Nucleus accumbens (tissue), 56 donors: ENCODE data around the gene PCDH9.

Experiments
- DNase-seq, 56 donors: peaks; one replicate each; lab custom pipeline; 2025; lab: John Stamatoyannopoulos, UW

The PCDH9 gene

GRCh38 chr13:67183151-67183550 lies 47.0 kb downstream of the PCDH9 start:
- no peak for DNase-seq

GRCh38 chr13:67175836-67176459 lies 54.2 kb downstream of the PCDH9 start:
- DNase-seq: no peak

DNA sequence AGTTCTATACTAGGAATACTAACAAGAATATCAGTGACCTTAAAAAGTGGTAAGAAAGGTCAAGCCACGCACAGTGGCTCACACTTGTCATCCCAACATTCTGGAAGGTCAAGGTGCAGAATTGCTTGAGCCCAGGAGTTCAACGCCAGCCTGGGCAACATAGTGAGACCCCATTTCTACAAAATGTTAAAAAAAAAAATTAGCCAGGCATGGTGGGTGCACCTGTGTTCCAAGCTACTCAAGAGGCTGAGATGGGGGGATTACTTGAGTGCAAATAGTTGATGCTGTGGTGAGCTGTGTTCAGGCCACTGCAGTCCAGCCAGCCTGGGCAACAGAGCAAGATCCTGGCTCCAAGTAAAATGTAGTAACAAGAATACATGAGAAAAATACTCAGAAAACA lies 61.8 kb downstream of the PCDH9 start:
- DNase-seq: no peak

GRCh38 chr13:67167420-67167819 lies 62.7 kb downstream of the PCDH9 start:
- DNase-seq: no peak

DNA sequence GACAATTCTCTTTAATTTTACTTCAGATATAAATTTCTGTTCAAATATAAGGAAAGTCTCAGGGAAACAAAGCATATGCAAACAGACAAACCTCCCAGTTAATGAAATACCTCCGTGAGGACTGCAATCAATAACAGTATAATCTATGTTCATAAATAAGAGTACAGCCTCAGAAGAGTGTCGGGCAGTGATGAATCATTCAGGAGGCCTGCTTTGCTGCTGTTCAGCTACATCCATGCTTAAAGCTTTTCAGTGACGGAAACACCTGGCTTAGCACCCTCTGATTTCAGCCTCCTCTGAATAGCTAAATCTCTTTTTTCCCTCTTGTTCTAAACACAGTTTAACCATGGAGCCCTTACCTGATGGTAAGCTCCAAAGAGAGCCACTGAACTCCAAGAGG lies 69.0 kb downstream of the PCDH9 start:
- DNase-seq: no peak

DNA sequence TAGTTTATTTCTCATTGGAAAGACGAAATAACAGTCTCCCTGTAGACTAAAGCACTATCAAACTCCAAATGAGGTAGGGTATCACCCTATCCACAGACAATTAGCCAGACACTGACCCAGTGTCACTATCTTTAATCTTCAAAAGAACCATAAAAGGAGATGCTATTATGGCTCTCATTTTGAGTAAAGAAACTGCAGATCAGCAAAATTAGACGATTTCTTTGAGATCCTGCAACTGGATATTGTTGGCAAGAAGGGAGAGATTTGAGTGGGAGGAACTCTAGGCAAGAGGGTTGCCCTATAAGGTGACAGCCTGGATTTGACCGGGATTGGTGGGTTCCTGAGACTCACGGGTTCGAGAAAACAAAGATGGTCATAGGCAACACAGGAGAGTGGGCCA lies 71.2 kb downstream of the PCDH9 start:
- no peak for DNase-seq

- peak in 10 of 56 donors; percentile 10 to 64 (median 40) for DNase-seq
These were observed 73.4 kb downstream of the PCDH9 start for GRCh38 chr13:67156723-67157060.

DNA sequence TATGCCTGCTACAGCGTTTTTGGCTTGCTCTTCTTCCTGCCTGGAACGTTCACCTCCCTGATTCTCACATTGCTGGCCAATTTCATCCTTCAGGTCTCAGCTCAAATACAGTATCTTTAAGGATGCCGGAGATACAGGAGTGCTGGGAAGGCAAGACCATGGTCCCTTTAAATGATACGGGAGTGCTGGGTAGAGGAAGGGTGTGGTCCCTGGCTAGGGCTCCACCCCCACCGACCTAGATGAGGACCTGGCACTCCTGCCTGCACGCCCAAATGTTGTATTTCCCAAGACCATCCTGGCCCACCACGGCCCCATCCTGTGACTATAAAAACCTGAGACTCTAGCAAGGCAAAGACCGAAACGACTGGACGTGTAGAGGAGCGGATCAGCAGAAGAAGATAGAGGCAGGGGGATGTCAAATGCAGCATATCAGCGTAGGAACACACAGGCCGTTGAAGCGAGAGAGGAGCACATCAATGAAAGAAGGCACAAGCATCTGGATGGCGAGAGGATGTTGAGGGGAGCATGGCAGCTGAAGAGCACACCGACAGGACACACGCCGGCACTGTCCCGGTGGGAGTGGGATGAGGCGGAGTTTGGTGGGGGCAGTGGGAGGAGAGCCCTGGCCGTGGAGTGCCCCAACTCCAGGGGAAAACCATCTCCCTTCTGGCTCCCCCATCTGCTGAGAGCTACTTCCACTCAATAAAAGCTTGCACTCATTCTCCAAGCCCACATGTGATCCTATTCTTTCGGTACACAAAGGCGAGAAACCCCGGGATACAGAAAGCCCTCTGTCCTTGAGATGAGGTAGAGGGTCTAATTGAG lies 74.0 kb downstream of the PCDH9 start:
- peak in 31 of 56 donors; percentile 4 to 64 (median 39) for DNase-seq

- DNase-seq: no peak
These were observed 78.1 kb downstream of the PCDH9 start for GRCh38 chr13:67152085-67152484.

DNA sequence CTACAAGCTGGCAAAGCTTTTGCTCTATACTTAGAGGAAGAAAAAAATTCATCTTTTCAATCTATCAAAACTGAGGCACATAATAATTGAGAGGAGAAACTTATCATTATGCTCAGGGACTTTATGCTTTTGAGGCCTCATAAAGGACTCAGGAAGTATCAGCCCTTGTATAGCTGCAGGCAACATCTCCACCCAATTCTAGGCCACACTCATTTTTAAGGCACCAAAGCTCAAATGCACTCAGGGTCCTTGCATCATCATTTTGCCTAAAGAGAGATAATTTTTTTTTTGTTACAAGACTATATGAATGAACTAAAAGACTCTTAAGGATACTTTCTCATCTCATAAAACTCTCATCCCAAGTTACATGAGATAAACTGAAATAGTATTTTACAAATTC lies 78.5 kb downstream of the PCDH9 start:
- no peak for DNase-seq

GRCh38 chr13:67150608-67151007 lies 79.5 kb downstream of the PCDH9 start:
- no peak for DNase-seq

DNA sequence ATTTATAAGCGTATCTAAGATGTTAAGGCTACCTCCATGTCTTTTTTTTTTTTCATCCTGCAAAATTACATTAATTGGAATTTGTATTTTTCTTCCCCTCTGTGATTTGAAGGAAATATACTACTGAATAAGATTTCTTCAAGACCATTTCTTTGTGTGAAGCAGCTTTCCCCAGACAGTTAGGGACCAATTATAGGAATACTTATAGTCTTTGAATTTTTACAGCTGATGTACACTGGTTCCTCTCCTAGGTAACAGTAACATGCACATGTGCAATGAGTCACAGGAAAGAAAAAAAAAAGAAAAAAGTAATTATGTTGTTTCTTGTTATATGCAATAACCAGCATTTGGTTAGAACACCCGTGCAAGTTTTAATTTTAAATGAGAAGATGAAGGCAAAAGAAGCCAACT lies 82.0 kb downstream of the PCDH9 start:
- DNase-seq: no peak

DNA sequence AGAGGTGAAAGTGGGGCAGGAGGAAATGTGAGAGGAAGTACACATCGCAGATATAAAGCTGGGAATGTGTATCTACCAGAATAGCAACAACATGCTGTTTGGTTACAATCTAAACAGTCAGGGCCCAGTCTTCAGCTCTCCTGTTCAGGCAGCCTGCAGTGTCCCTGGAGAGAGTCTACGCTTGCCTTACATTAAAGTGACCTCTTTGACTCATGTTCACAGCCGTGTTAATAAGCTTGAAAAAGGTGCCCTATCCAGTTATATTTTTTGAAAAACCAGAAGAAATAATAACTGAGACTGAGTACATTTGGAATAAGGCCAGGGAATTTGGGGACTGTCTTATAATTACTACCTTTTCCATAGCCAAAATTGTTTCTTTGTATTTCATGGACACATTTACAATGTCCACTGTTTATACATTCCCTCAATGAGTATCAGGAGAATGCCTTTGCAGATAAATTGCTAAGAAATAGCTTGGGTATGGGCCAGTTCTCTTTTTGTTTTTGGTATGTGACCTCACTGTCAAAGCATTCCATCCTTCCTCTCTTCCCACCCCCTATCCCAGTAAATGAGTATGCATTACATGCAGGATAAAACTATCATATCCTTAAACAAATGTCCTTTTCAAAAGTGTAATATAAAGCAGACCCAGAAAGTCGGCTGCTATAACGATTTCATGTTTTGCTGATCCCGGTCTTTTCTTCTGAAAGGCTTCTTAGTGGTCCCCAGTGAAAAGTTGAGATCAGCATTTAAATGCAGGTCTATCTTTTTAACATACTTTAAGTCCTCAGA lies 82.6 kb downstream of the PCDH9 start:
- DNase-seq: no peak

DNA sequence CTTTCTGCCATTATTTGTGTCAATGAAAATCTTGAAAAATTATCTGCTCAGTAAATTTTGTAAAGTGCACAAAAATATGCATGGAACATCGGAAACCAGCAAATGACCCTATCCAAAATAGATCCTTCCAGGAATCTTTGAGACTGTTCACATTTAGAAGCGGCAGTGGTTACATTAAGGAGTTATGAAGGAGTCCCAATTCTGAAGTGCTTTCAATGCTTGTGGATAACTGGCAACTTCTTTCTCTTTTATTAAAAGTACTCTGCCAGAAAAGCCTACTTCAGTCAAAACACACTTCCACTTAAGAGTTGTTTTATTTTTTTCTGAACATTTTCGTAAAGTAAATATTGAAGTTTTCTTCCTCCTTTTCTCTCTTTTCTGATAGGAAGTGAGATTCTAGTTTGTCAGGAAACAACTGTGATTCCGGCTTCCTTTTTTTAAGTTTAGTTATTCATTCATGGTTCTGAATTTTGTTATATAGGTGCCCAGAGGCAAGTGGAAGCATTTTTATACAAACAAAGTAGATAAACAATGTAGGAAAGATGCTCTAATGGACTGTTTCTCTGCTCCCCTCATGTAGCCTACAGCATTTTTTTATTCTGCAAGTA lies 83.5 kb downstream of the PCDH9 start:
- no peak for DNase-seq

- DNase-seq: no peak
These were observed 84.2 kb downstream of the PCDH9 start for GRCh38 chr13:67145950-67146349.

GRCh38 chr13:67143544-67144115 lies 86.5 kb downstream of the PCDH9 start:
- DNase-seq: no peak

- DNase-seq: no peak
These were observed 90.1 kb downstream of the PCDH9 start for GRCh38 chr13:67140006-67140405.

GRCh38 chr13:67139551-67139950 lies 90.6 kb downstream of the PCDH9 start:
- DNase-seq: no peak

DNA sequence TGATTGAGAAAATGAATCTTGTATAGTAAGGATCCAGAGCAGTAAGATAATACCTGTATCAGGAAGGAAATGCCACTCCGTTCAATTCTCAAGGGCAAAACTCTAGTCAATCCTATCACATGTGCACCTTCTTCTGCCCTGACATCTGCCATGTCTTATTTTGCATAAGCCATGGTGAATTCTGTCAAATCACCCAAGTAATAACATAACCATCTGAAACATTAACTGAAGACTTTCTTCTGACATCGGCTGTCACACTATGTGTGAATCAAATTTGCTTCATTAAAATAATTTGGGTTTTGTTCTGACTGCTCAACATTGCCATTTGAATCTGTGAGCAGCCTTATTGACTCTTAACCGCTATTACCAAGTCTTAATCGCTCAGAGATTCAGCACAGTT lies 91.2 kb downstream of the PCDH9 start:
- no peak for DNase-seq

DNA sequence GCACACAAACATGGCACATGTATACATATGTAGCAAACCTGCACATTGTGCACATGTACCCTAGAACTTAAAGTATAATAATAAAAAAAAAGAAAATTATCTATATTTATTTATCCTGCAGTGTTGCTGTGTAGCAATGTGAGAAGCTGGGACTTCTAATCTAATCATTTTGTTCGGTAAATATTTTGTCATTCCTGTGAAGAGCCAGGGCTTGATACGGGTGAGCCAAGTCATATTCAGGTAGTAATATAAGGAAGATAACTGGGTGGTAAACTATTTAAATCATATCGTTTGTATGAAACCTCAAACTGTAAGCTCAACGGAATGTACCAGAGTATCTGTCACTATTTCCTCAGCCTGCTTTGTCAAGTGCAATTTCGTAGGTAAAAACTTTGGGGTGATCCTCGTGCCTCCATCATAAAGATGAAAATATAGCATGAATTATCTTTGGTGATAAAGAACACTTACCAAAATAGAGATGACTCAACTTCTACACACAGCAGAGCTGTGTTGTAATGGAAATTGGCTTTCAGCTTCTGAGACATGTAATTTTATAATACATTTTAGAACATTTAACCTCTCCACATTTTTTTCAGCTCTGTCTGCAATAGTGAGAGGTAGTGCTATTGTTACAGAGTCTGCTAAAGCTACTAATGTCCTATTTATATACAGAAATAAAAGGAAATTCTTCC lies 92.9 kb downstream of the PCDH9 start:
- DNase-seq: no peak
